ENCODE results near the gene DACH1.
A peak's percentile ranks its signal among the peaks of the same experiment; 100 is the strongest.

Gene DACH1

GRCh38 chr13:71619096-71619495 is 247.9 kb downstream of the DACH1 start:
- H3K4me3 ChIP-seq, result no peak overlapping the region
- TF ChIP-seq Cebpa-rat (IDR thresholded peaks at IDR 0.05), result no peak
- H4K20me1 ChIP-seq, result no peaks in the 10 kb centered on the region
- no peak overlapping the region for H3K9ac ChIP-seq
- H3K9me3 ChIP-seq, result no peaks in the 10 kb centered on the region
- no peaks in the 10 kb centered on the region for H3K36me3 ChIP-seq
- no peak overlapping the region for H3K4me2 ChIP-seq
- H3K4me1 ChIP-seq, result no peaks in the 10 kb centered on the region
- H3K27ac ChIP-seq, result no peak overlapping the region
- H3K27me3 ChIP-seq, result no peaks in the 10 kb centered on the region

- Histone ChIP-seq H4K20me1 (no peaks in the 10 kb centered on the region), H3K27ac (no peak overlapping the region), H3K4me3 (no peak overlapping the region), H3K36me3 (no peaks in the 10 kb centered on the region), H3K27me3 (no peaks in the 10 kb centered on the region), H3K9me3 (no peaks in the 10 kb centered on the region), H3K9ac (no peak overlapping the region), H3K4me1 (peaks cover 5% of the 10 kb centered on the region; the same call in 1 of the 2 replicates), H3K4me2 (no peak overlapping the region)
- TF ChIP-seq Cebpa-rat (IDR thresholded peaks at IDR 0.05), result no peak
Measured at GRCh38 chr13:71618159-71618558, 248.8 kb downstream of the DACH1 start.

- no peaks in the 10 kb centered on the region for H3K9me3 ChIP-seq
- no peak for TF ChIP-seq Cebpa-rat (IDR thresholded peaks at IDR 0.05)
- peaks cover 10% of the 10 kb centered on the region; the same call in 1 of the 2 replicates for H3K4me1 ChIP-seq
- no peak overlapping the region for H3K4me3 ChIP-seq
- no peaks in the 10 kb centered on the region for H3K36me3 ChIP-seq
- no peak overlapping the region for H3K9ac ChIP-seq
- no peak overlapping the region for H3K27ac ChIP-seq
- no peak overlapping the region for H3K4me2 ChIP-seq
- no peaks in the 10 kb centered on the region for H4K20me1 ChIP-seq
- no peaks in the 10 kb centered on the region for H3K27me3 ChIP-seq
Measured at GRCh38 chr13:71617265-71617664, 249.7 kb downstream of the DACH1 start.

GRCh38 chr13:71613066-71613745 is 253.8 kb downstream of the DACH1 start:
- Histone ChIP-seq H4K20me1 (no peaks in the 10 kb centered on the region), H3K9ac (no peak overlapping the region), H3K36me3 (no peaks in the 10 kb centered on the region), H3K27ac (no peak overlapping the region), H3K4me3 (no peak overlapping the region), H3K27me3 (no peaks in the 10 kb centered on the region), H3K9me3 (no peaks in the 10 kb centered on the region), H3K4me1 (peaks cover 23% of the 10 kb centered on the region), H3K4me2 (peak overlapping the region; percentile 13; the same call in 1 of the 2 replicates)
- TF ChIP-seq Cebpa-rat (IDR thresholded peaks at IDR 0.05), result no peak

- Histone ChIP-seq H4K20me1 (no peaks in the 10 kb centered on the region), H3K9ac (no peak overlapping the region), H3K27me3 (no peaks in the 10 kb centered on the region), H3K9me3 (no peaks in the 10 kb centered on the region), H3K4me2 (peak overlapping the region; percentile 56), H3K4me3 (no peak overlapping the region), H3K4me1 (peaks cover 23% of the 10 kb centered on the region), H3K36me3 (no peaks in the 10 kb centered on the region), H3K27ac (no peak overlapping the region)
- no peak for TF ChIP-seq Cebpa-rat (IDR thresholded peaks at IDR 0.05)
Measured at GRCh38 chr13:71611292-71611691, 255.7 kb downstream of the DACH1 start.

- no peak for TF ChIP-seq Cebpa-rat (IDR thresholded peaks at IDR 0.05)
- no peaks in the 10 kb centered on the region for H3K27me3 ChIP-seq
- H3K4me2 ChIP-seq, result peak overlapping the region; percentile 56
- no peaks in the 10 kb centered on the region for H4K20me1 ChIP-seq
- no peak overlapping the region for H3K27ac ChIP-seq
- H3K9me3 ChIP-seq, result no peaks in the 10 kb centered on the region
- no peak overlapping the region for H3K9ac ChIP-seq
- no peaks in the 10 kb centered on the region for H3K36me3 ChIP-seq
- H3K4me1 ChIP-seq, result peaks cover 23% of the 10 kb centered on the region
- no peak overlapping the region for H3K4me3 ChIP-seq
Measured at GRCh38 chr13:71610876-71611275, 256.1 kb downstream of the DACH1 start.

- H3K4me1 ChIP-seq, result peaks cover 23% of the 10 kb centered on the region
- no peak overlapping the region for H3K4me3 ChIP-seq
- H3K9ac ChIP-seq, result no peak overlapping the region
- no peaks in the 10 kb centered on the region for H3K27me3 ChIP-seq
- H3K27ac ChIP-seq, result no peak overlapping the region
- H3K36me3 ChIP-seq, result no peaks in the 10 kb centered on the region
- no peaks in the 10 kb centered on the region for H4K20me1 ChIP-seq
- no peak for TF ChIP-seq Cebpa-rat (IDR thresholded peaks at IDR 0.05)
- H3K4me2 ChIP-seq, result no peak overlapping the region
- no peaks in the 10 kb centered on the region for H3K9me3 ChIP-seq
Measured at GRCh38 chr13:71609271-71609670, 257.7 kb downstream of the DACH1 start.

GRCh38 chr13:71607575-71607974 is 259.4 kb downstream of the DACH1 start:
- Histone ChIP-seq H3K27me3 (no peaks in the 10 kb centered on the region), H3K4me1 (peaks cover 13% of the 10 kb centered on the region), H3K4me2 (no peak overlapping the region), H3K9me3 (no peaks in the 10 kb centered on the region), H3K9ac (no peak overlapping the region), H3K36me3 (no peaks in the 10 kb centered on the region), H3K4me3 (no peak overlapping the region), H3K27ac (no peak overlapping the region), H4K20me1 (no peaks in the 10 kb centered on the region)
- no peak for TF ChIP-seq Cebpa-rat (IDR thresholded peaks at IDR 0.05)

GRCh38 chr13:71606818-71607217 is 260.2 kb downstream of the DACH1 start:
- H3K9ac ChIP-seq, result no peak overlapping the region
- H4K20me1 ChIP-seq, result no peaks in the 10 kb centered on the region
- no peak overlapping the region for H3K4me2 ChIP-seq
- TF ChIP-seq Cebpa-rat (IDR thresholded peaks at IDR 0.05), result no peak
- H3K9me3 ChIP-seq, result no peaks in the 10 kb centered on the region
- H3K27ac ChIP-seq, result no peak overlapping the region
- H3K36me3 ChIP-seq, result no peaks in the 10 kb centered on the region
- H3K4me1 ChIP-seq, result peaks cover 12% of the 10 kb centered on the region
- H3K27me3 ChIP-seq, result no peaks in the 10 kb centered on the region
- no peak overlapping the region for H3K4me3 ChIP-seq

GRCh38 chr13:71605744-71606143 is 261.3 kb downstream of the DACH1 start:
- Histone ChIP-seq H3K27me3 (no peaks in the 10 kb centered on the region), H4K20me1 (no peaks in the 10 kb centered on the region), H3K4me1 (peaks cover 2% of the 10 kb centered on the region), H3K9me3 (no peaks in the 10 kb centered on the region), H3K36me3 (no peaks in the 10 kb centered on the region), H3K4me3 (no peak overlapping the region), H3K27ac (no peak overlapping the region), H3K9ac (no peak overlapping the region), H3K4me2 (no peak overlapping the region)
- TF ChIP-seq Cebpa-rat (IDR thresholded peaks at IDR 0.05), result no peak

GRCh38 chr13:71603255-71603654 is 263.7 kb downstream of the DACH1 start:
- no peak overlapping the region for H3K27ac ChIP-seq
- no peaks in the 10 kb centered on the region for H3K9me3 ChIP-seq
- no peaks in the 10 kb centered on the region for H3K4me1 ChIP-seq
- H4K20me1 ChIP-seq, result no peaks in the 10 kb centered on the region
- no peak overlapping the region for H3K4me3 ChIP-seq
- no peak for TF ChIP-seq Cebpa-rat (IDR thresholded peaks at IDR 0.05)
- no peak overlapping the region for H3K9ac ChIP-seq
- H3K27me3 ChIP-seq, result no peaks in the 10 kb centered on the region
- H3K36me3 ChIP-seq, result no peaks in the 10 kb centered on the region
- H3K4me2 ChIP-seq, result no peak overlapping the region
